ENCODE measurements around the gene PDZRN3.

GRCh38 chr3:73426606-73427005, 198.1 kb downstream of the PDZRN3 start:
- TF ChIP-seq, protein P1, sequence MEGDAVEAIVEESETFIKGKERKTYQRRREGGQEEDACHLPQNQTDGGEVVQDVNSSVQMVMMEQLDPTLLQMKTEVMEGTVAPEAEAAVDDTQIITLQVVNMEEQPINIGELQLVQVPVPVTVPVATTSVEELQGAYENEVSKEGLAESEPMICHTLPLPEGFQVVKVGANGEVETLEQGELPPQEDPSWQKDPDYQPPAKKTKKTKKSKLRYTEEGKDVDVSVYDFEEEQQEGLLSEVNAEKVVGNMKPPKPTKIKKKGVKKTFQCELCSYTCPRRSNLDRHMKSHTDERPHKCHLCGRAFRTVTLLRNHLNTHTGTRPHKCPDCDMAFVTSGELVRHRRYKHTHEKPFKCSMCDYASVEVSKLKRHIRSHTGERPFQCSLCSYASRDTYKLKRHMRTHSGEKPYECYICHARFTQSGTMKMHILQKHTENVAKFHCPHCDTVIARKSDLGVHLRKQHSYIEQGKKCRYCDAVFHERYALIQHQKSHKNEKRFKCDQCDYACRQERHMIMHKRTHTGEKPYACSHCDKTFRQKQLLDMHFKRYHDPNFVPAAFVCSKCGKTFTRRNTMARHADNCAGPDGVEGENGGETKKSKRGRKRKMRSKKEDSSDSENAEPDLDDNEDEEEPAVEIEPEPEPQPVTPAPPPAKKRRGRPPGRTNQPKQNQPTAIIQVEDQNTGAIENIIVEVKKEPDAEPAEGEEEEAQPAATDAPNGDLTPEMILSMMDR (IDR thresholded peaks at IDR 0.05; ENCODE audit: low read depth, low read length, missing input control): no peak
- TF ChIP-seq TAF1 (conservative IDR thresholded peaks at IDR 0.05) (no peak), REST (IDR thresholded peaks at IDR 0.05) (no peak), YY1 (IDR thresholded peaks at IDR 0.05) (no peak), SP1 (IDR thresholded peaks at IDR 0.05) (no peak), MAX (IDR thresholded peaks at IDR 0.05) (no peak), JUND (IDR thresholded peaks at IDR 0.05) (no peak), EGR1 (IDR thresholded peaks at IDR 0.05; ENCODE audit: low read depth in 2 of 2) (no peak)
- TF ChIP-seq, protein P2, sequence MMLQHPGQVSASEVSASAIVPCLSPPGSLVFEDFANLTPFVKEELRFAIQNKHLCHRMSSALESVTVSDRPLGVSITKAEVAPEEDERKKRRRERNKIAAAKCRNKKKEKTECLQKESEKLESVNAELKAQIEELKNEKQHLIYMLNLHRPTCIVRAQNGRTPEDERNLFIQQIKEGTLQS (IDR thresholded peaks at IDR 0.05): no peak
